ENCODE measurements around the gene TAX1BP1. TPM values are rescaled to one million over a fixed set of nuclear protein-coding genes. Genes with fewer than 3 reads are reported as not detected.

The TAX1BP1 gene
- total RNA-seq, 1 donor from 2014 or later = 133 TPM

DNA sequence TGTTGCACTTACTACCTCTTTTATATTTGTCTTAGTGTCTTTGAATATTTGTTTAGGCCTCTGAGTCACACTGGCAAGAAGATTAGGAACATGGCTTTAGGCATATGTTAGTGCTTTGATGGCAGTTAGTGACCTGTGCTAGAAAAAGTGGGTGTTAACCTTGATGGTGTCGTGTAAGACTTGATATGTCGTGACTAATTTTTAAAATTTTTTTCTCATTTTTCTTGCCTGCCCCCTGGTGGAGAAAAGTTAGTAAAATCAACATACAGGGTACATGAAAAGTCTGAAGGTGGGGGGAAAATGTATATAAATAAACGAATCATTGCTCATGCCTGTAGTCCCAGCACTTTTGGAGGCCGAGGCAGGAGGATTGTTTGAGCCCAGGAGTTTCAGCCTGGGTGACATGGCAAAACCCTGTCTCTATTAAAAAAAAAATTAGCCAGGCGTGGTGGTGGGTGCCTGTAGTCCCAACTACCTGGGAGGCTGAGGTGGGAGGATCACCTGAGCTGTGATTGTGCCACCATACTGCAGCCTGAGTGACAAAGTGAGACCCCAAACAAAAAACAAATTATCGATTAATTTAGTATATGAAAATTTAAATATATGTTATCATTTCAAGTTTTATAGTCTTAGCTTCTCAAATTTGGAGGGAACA, 44.6 kb downstream of the TAX1BP1 start:
- Mint-ChIP-seq H3K27ac (ENCODE audit: unreplicated experiment) (no peak overlapping the region), H3K4me1 (ENCODE audit: low read depth, unreplicated experiment) (peaks cover 7% of the 10 kb centered on the region), H3K4me3 (ENCODE audit: unreplicated experiment) (no peak overlapping the region), H3K9me3 (ENCODE audit: unreplicated experiment) (no peaks in the 10 kb centered on the region), H3K36me3 (ENCODE audit: low read depth, unreplicated experiment) (no peaks in the 10 kb centered on the region), H3K27me3 (ENCODE audit: low read depth, unreplicated experiment) (no peaks in the 10 kb centered on the region)
- no peaks in the 10 kb centered on the region for H3K4me1 ChIP-seq (ENCODE audit: insufficient read depth, low read length)
- H3K27me3 ChIP-seq (ENCODE audit: insufficient read depth, low read length) = no peaks in the 10 kb centered on the region
- H3K9me3 ChIP-seq (ENCODE audit: insufficient read depth, low read depth, low read length) = no peaks in the 10 kb centered on the region
- H3K9ac ChIP-seq (ENCODE audit: low read length) = no peak overlapping the region
- peaks cover 5% of the 10 kb centered on the region for H3K79me2 ChIP-seq (ENCODE audit: insufficient read depth, low read length)
- H3K36me3 ChIP-seq (ENCODE audit: insufficient read depth, low read length) = peaks cover 26% of the 10 kb centered on the region
- peaks cover 11% of the 10 kb centered on the region for H4K20me1 ChIP-seq (ENCODE audit: insufficient read depth, low read length)
- DNase-seq (ENCODE audit: low read depth) (peak; percentile 49), FAIRE-seq (no peak)
- no peak for TF ChIP-seq EZH2 (IDR thresholded peaks at IDR 0.05; ENCODE audit: insufficient read depth, low read length)
- TF ChIP-seq, protein P1, sequence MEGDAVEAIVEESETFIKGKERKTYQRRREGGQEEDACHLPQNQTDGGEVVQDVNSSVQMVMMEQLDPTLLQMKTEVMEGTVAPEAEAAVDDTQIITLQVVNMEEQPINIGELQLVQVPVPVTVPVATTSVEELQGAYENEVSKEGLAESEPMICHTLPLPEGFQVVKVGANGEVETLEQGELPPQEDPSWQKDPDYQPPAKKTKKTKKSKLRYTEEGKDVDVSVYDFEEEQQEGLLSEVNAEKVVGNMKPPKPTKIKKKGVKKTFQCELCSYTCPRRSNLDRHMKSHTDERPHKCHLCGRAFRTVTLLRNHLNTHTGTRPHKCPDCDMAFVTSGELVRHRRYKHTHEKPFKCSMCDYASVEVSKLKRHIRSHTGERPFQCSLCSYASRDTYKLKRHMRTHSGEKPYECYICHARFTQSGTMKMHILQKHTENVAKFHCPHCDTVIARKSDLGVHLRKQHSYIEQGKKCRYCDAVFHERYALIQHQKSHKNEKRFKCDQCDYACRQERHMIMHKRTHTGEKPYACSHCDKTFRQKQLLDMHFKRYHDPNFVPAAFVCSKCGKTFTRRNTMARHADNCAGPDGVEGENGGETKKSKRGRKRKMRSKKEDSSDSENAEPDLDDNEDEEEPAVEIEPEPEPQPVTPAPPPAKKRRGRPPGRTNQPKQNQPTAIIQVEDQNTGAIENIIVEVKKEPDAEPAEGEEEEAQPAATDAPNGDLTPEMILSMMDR (IDR thresholded peaks at IDR 0.05; ENCODE audit: insufficient read depth, low read depth, low read length) = peak; percentile 57
- H3K4me3 ChIP-seq (ENCODE audit: insufficient read depth, low read depth, low read length) = no peak overlapping the region
- H2AFZ ChIP-seq (ENCODE audit: low read depth, low read length) = no peak overlapping the region
- H3K27ac ChIP-seq (ENCODE audit: low read depth, low read length) = no peak overlapping the region
- no peak overlapping the region for H3K4me2 ChIP-seq (ENCODE audit: low read length)

DNA sequence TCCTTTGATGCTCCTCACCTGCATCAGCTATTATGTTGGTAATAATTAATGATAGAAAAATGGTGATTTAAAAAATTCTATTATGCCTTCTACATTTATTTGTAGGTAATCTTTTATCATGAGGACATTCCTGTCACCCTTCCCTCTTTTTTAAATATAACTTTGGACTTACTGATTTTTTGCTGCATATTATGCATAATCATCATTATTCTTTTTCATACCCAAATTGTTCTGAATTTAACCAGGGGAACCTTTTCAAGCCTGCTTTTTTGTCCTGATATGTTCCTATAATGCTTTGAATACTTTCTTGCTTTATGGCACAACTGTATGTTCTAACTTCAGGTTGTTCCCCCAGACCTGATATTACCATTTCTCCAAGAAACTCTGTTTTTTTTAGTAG, 48.5 kb downstream of the TAX1BP1 start:
- H2AFZ ChIP-seq (ENCODE audit: low read depth, low read length) = no peak overlapping the region
- H3K79me2 ChIP-seq (ENCODE audit: insufficient read depth, low read length) = no peaks in the 10 kb centered on the region
- Mint-ChIP-seq H3K36me3 (ENCODE audit: low read depth, unreplicated experiment) (no peaks in the 10 kb centered on the region), H3K4me1 (ENCODE audit: low read depth, unreplicated experiment) (peaks cover 8% of the 10 kb centered on the region), H3K4me3 (ENCODE audit: unreplicated experiment) (no peak overlapping the region), H3K27me3 (ENCODE audit: low read depth, unreplicated experiment) (no peaks in the 10 kb centered on the region), H3K27ac (ENCODE audit: unreplicated experiment) (no peak overlapping the region), H3K9me3 (ENCODE audit: unreplicated experiment) (no peaks in the 10 kb centered on the region)
- no peak overlapping the region for H3K4me2 ChIP-seq (ENCODE audit: low read length)
- no peak overlapping the region for H3K4me3 ChIP-seq (ENCODE audit: insufficient read depth, low read depth, low read length)
- H3K27me3 ChIP-seq (ENCODE audit: insufficient read depth, low read length) = no peaks in the 10 kb centered on the region
- H3K9me3 ChIP-seq (ENCODE audit: insufficient read depth, low read depth, low read length) = no peaks in the 10 kb centered on the region
- peaks cover 1% of the 10 kb centered on the region for H4K20me1 ChIP-seq (ENCODE audit: insufficient read depth, low read length)
- TF ChIP-seq EZH2 (IDR thresholded peaks at IDR 0.05; ENCODE audit: insufficient read depth, low read length) = no peak
- TF ChIP-seq, protein P1 (IDR thresholded peaks at IDR 0.05; ENCODE audit: insufficient read depth, low read depth, low read length) = no peak
- H3K4me1 ChIP-seq (ENCODE audit: insufficient read depth, low read length) = no peaks in the 10 kb centered on the region
- peaks cover 33% of the 10 kb centered on the region for H3K36me3 ChIP-seq (ENCODE audit: insufficient read depth, low read length)
- FAIRE-seq (no peak), DNase-seq (ENCODE audit: low read depth) (no peak)
- no peak overlapping the region for H3K9ac ChIP-seq (ENCODE audit: low read length)
- H3K27ac ChIP-seq (ENCODE audit: low read depth, low read length) = no peak overlapping the region

DNA sequence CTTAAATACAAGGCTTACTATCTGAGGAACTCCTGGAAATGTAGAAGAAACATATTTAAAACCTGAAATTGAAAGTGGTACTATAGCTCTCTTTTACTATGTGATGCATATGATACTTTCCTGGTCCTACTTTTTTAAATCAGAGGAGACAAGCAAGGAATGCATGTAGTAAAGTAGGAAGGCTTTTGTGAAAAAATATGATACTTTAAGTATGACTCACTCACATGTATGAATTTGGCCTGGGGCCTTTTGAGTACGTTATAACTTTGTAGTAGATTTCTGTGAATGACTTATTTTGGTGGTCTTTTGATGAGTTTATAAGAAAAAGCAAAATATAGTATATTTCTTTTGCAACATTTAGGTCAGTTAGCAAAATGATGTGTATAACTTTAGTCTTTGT, 53.8 kb downstream of the TAX1BP1 start:
- Histone ChIP-seq H3K4me1 (ENCODE audit: insufficient read depth, low read length) (no peaks in the 10 kb centered on the region), H3K27ac (ENCODE audit: low read depth, low read length) (no peak overlapping the region), H3K27me3 (ENCODE audit: insufficient read depth, low read length) (no peaks in the 10 kb centered on the region), H4K20me1 (ENCODE audit: insufficient read depth, low read length) (no peaks in the 10 kb centered on the region), H3K36me3 (ENCODE audit: insufficient read depth, low read length) (peaks cover 14% of the 10 kb centered on the region), H3K4me3 (ENCODE audit: insufficient read depth, low read depth, low read length) (no peak overlapping the region), H2AFZ (ENCODE audit: low read depth, low read length) (no peak overlapping the region), H3K4me2 (ENCODE audit: low read length) (no peak overlapping the region), H3K9ac (ENCODE audit: low read length) (no peak overlapping the region), H3K79me2 (ENCODE audit: insufficient read depth, low read length) (no peaks in the 10 kb centered on the region), H3K9me3 (ENCODE audit: insufficient read depth, low read depth, low read length) (no peaks in the 10 kb centered on the region)
- peak; percentile 89 for FAIRE-seq
- H3K9me3 Mint-ChIP-seq (ENCODE audit: unreplicated experiment) = no peaks in the 10 kb centered on the region
- no peak overlapping the region for H3K4me3 Mint-ChIP-seq (ENCODE audit: unreplicated experiment)
- peaks cover 6% of the 10 kb centered on the region for H3K4me1 Mint-ChIP-seq (ENCODE audit: low read depth, unreplicated experiment)
- H3K27ac Mint-ChIP-seq (ENCODE audit: unreplicated experiment) = no peak overlapping the region
- no peaks in the 10 kb centered on the region for H3K27me3 Mint-ChIP-seq (ENCODE audit: low read depth, unreplicated experiment)
- DNase-seq (ENCODE audit: low read depth) = peak; percentile 32
- no peak for TF ChIP-seq EZH2 (IDR thresholded peaks at IDR 0.05; ENCODE audit: insufficient read depth, low read length)
- TF ChIP-seq, protein P1 (IDR thresholded peaks at IDR 0.05; ENCODE audit: insufficient read depth, low read depth, low read length) = no peak
- peaks cover 9% of the 10 kb centered on the region for H3K36me3 Mint-ChIP-seq (ENCODE audit: low read depth, unreplicated experiment)
